GM18507 (cell line): ENCODE results near the gene STBD1.
"Not testable (repeated sequence)": the region's sequence is repeated elsewhere in the genome, so short reads cannot be mapped to it uniquely, and the experiment has no call there.

Source experiments
- DNase-seq: peaks from one replicate; pipeline ENCODE4 v3.0.0; 2011; ENCODE audit warnings: low read depth; ENCODE audit not compliant: insufficient read length; ENCODE audit errors: extremely low spot score
- FAIRE-seq: peaks from 2 replicates; lab custom pipeline; 2011; peaks lifted over from hg19 to GRCh38; lab: Jason Lieb, UNC

STBD1 gene

DNA sequence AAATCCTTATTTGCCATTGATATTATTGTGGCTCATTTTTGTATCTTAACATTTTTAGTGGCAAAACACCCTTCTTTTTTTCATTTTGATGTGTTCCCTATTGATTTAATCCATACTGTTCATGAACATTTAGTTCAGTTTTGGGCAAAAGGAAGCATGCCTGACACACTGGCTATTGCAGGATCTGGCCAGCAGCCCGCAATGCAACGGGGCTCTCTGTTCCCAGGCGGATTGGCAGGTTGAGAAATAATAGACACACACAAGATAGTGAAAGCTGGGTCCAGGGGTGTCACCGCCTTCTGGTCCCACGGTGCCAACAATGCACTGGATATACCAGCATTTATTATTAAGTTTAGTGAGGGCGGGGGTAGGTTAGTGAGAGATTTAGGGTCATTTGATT is 24.9 kb upstream of the STBD1 start:
- not testable (repeated sequence) for DNase-seq, FAIRE-seq

DNA sequence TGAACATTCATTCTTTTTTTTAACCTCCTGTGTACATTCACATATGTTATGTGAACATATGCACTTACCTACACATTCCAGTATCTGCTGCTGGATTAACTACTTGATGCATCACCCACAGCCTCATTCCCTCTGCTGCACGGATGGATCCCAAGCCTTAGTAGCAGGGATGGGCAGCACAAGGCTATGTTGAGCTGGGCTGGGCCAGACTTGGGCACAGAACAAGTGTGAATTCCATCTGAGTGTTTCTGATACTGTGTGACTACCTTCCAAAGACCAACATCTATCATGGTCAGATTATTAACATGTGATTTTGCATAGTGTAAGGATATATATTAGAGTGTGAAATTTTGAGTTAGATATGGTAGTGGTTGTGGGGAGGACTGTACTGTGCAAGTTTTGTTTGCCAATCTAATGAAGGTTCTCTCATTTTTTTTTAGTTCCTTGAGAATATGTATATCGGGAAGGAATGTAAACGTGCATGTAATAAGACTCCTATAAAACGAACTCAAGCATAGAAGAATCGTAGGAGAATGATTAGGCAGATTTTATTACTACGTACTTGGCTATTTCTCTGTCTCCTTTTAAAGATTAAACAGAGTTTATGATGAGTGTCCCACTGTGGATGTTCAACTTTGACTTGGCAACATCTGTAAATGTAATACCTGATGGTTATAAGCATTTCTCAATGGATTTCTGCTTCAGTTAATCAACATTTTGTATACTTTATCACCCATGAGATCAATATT is 23.4 kb upstream of the STBD1 start:
- no peak for DNase-seq
- FAIRE-seq = no peak

DNA sequence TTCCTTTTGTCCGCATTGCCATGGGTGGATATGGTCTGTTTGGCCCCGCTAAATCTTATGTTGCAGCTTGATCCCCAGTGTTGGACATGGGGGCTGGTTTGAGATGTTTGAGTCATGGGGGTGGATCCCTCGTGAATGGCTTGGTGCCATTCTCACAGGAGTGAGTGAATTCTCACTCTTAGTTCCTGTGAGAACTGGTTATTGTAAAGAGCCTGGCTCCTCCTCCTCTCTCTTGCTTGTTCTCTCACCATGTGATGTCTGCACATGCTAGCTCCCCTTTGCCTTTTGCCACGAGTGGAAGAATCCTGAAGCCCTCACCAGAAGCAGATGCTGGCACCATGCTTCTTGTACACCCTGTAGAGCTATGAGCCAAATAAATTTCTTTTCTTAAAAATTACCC is 22.6 kb upstream of the STBD1 start:
- FAIRE-seq = no peak
- DNase-seq = no peak

DNA sequence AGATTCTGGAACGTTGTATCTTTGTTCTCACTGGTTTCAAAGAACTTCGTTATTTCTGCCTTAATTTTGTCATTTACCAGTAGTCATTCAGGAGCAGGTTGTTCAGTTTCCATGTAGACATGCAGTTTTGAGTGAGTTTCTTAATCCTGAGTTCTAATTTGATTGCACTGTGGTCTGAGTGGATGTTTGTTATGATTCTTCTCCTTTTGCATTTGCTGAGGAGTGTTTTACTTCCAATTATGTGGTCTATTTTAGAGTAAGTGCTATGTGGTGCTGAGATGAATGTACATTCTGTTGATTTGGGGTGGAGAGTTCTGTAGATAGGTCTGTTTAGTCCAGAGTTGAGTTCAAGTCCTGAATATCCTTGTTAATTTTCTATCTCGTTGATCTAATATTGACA is 18.7 kb upstream of the STBD1 start:
- FAIRE-seq, DNase-seq: not testable (repeated sequence)

DNA sequence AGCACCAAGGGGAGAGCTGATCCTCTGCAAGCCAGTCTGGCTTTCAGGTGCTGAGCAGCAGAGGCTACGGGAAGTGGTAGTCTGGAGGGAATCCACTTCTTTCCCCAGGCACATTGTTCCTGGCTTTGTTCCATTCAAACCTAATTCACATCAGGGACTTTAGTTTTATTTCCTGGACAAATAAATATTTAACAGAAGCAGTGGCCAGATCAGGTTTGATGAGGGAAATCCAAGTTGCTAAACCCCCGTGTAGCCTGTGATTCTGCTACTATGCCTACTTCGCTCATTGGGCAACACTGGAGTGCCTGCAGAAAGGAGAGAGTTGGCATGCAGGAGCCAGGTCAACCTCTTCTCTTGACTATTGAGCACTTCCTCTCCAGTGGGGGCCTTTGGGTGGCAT is 13.8 kb upstream of the STBD1 start:
- FAIRE-seq = no peak
- DNase-seq = no peak

DNA sequence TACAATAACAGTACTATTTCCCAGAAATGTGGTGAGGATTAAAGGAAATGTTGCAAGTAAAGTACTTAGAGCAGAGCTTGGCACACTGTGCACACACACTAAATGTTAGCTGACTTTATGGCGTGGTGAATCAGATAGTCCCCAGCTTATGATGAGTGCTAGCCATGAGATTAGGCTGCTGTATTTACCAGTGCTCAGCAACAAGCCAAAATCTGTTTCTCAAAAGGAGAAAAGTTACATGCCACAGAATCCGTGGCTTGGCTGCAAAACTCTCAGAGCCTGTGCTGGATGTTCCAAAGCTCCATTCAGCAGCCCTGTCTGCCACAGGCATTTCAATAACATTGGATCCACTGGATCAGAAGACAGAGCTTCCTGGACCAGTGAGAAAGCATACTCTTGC is 12.8 kb upstream of the STBD1 start:
- DNase-seq = no peak
- no peak for FAIRE-seq

DNA sequence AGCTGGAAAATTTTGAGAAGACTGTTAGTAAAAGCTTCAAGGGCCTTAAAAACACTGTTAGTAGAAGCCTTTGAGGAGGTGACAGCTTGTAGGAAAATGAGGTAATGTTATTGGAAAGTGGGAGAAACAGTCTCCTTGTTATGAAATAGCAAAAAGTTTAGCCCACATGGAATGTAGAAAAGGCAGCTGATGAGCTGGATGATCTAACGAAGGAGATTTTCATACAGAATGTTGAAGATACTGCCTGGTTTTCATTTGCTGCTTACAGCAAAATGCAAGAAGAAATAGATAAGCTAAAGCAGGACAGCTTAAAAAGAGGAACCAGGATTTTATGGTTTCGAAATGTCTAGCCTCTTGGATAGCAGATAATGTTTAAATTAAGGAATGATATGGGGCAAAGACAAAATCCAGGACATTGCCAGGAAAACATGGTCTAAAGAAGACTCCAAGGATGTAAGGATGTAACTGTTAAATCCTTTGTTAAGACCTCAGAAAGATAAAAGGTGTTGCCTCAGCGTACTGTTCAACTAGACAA is 10.2 kb upstream of the STBD1 start:
- no peak for DNase-seq
- FAIRE-seq = no peak

DNA sequence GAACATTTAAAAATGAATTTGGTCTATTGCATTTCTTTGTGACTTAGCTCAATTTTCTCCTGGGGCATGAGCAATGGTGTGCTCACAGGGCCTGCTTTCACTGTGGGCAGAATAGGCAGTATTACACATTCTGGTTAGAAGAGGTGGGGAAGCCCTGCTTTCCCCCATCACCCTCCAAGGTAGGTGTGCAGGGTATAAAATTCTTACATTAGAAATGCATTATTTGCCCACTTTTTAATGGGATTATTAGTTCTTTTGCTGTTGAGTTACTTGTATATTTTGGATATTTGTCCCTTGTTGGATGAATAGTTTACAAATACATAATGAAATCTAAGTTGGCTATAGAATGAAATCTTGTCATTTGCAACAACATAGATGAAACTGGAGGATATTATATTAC is 8.3 kb upstream of the STBD1 start:
- DNase-seq = no peak
- no peak for FAIRE-seq

DNA sequence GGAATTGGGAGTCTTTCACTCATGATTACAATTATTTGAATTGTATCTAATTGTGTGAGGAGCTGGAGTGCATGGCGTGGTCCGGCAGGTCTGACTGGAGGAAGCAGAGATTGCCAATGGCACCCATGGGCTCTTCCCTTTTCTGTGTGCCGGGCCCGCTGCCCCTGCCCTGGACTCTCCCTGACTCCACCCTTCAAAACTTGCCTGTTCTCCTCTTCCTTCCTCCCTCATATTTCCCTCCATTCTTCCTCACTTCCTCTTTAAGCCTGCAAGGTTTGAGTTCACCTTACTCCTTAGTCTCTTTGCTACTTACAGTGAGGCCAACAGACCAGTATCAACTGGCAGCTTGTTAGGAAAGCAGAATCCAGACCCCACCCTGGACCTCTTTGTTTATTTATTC is 6.5 kb upstream of the STBD1 start:
- FAIRE-seq (no peak), DNase-seq (no peak)

DNA sequence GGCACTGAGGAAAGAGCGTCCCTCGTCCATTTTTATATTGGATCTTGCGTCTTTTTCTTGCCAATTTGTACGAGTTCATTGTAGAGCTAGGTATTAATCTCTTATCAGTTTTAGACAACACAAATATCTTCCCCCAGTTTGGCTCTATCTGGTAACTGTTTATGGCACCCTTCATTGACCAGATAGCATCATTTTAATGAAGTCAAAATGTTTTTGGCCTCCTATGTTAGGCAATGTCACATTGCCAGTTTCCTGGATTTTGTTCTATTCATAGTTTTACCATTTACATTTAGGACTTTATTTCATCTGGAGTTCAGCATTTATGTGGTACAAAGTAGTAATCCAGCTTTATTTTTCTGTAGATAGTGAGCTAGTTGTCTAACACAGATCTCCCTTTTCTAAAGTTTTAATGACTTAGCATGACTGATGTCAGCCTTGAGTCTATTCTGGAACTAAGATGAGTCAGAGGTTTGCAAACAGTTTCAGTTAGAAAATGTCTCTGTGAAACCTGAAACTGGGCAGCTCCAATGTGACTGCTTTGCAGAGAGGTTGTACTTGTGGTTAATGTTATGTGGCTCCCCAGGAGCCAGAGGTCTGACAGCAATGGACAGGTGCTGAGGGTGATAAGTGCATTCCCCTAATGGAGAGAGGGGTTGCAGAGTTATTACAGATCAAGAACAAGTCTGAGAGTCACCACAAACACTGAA is 5.3 kb upstream of the STBD1 start:
- DNase-seq = peak; percentile 49

DNA sequence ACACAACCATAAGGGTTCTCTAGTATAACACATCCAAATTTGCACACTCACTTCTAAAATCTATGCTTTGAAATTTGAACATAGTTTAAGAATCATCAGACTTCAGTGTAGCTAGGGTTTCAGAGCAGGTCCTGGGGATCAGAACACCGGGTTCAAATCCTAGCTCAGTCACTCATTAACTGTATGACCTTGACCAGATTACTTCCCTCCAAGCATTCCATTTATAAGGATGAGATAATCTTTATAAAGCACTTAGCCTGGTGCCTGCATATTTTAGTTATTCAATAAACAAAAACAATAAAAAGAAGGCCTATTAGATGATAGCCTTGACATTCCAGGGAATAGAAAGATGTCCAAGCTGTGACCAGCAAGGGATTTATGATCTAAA is 4.8 kb upstream of the STBD1 start:
- DNase-seq (no peak), FAIRE-seq (no peak)

More for the DNA sequence above, 5.3 kb upstream of the STBD1 start:
- peak; percentile 92 for FAIRE-seq

DNA sequence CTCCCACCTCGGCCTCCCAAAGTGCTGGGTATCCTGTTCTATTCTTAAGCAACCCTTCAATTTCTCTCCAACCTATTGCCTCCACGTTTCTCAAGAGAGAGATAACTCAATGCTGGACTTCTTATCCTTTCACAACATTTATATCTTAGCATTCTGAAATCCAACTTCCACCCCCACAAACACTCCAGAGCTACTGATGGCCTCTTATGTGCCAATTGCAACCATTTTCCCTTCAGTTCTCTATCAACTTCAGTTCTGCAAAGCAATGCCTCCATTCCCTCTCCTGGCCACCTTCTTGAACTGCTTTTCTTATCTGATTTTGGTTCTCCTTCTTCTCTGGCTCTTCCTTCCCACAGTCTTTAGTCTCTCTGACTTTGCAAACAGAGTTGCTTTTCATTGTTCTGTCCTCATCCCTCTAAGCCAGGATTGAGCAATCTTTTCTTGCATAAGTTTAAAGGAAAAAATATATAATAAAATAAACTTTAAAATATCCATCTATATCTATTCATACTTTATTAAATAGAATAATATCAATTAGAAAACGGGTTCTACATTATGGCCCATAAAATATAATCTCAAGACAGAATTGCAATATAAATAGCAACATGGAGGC is 3.6 kb upstream of the STBD1 start:
- FAIRE-seq (no peak), DNase-seq (no peak)

DNA sequence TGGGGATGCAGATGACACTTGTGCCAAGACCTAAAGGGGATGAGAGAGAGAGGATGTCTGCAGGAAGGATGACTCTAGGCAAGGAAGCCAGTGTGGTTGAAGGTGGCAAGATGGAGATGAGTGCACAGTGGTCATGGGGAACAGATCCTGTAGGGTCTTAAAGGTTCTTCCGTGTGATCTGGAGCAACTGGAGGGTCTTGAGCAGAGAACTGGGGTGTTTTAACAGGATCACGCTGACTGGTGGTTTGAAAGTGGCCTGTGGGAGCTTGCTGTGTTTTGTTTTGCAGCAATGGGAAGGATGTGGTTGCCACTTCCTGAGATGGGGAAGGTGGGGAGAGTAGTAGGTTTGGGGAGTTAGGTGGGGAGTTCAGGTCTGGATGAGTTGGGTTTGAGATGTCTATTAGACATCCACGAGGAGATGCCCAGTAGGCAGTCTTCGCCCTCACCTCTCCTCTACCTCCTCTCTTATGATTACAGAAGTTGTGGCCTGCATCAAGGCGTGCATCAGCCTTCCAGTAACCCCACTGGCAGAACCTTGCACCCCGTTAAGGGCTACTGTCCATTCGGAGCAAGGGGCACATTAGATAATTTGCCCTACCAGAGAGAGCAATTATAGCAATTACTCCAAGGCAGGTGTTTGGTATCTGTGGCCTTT is 1.4 kb upstream of the STBD1 start:
- FAIRE-seq (no peak), DNase-seq (no peak)

DNA sequence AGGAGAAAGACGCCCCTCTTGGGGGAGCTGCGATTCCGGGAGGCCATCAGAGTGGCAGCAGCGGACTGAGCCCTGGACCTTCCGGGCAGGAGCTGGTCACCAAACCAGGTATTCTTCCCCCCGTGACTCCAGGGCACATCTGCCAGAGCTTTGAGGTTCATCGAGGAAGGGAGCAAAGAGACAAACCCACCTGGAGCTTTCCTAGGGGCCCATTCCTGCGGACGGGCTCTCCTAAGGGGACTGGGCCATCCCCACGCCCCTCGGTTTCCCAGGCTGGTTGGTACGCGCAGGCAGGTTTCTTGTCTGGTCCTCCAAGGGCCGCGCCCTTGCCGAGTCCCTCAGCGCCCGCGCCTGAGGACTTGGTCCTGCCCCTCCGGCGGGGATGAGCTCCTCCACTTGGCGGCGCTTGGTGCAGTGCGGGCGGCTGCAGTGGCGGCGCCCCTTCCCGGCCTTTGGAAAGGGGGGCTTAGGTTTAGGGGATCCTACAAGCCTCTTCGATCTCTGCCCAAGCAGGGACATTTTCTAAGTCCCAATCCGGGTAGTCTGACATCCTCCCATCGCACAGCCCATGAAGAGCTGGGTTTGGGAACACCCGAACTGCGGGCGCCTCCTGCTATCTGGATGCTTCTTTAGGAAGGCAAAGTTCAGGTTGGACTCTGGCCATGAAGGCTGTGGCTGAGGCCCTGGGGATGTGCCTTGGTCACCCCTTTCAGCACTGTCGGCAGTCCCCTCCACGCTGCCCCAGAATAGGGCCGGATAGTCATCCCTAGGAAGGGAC is 538 bp downstream of the STBD1 start:
- no peak for DNase-seq
- FAIRE-seq = no peak

DNA sequence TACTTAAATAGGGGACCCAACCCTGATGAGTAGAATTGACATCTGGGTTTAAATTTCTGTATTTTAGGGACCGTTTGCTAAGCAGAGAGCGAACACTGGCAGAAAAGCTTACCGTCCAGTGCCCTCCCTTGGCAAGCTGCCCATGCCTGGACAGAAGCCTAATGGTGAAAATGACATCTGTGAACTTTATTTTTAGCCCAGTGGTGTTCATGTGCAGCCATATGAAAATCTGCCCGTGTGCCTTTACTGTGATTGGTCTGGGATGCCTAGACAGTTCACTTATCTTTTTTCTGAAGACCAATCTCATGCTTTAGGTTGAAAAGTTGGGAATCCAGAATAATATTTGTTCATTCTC is 1.1 kb downstream of the STBD1 start:
- no peak for DNase-seq
- FAIRE-seq = no peak

DNA sequence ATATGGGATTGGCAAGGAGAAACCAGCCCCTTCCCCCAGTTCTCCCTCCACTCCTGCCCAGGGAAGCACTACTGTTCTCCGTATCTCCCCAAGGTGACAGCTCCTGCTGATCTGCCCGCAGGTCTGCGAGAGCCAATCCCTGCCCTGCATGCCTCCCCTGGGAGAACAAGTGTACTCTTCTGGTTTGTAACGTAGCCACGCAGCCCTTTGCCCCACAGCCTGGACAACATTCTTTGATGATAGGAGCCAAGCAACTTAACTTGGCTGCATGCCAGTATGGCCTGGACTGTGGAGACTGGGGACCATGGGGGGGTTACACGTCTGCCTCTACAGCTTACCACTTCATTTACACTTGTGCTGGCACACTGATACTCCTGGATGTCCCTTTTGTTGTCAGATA is 2.0 kb downstream of the STBD1 start:
- FAIRE-seq = no peak
- DNase-seq = no peak

DNA sequence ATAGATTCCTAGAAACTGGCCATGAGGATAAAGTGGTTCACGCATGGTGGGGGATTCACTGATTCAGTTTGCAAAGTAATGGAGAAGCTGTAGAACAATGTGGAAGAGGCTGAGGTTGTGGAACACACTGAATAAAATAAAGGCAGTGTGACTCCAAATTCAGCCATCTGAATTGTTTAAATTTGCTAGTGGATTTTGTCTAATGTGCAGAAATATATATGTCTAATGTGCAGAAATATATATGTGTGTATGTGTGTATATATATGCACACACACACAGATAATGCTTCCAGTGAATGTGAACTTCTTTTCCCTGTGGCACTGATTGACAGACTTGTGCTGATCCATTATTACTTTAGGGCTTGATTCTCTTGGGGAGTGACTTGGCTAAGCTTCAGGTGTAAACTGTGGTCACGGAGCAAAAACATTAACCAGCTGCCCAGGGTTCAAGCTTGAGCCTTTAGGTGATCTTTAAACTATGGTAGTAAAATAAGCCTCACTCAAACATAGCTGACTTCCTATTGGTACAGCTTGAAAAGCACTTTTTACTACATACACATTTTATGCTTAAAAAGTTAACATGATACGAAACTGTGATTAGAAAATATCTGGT is 3.5 kb downstream of the STBD1 start:
- no peak for FAIRE-seq
- DNase-seq = no peak

DNA sequence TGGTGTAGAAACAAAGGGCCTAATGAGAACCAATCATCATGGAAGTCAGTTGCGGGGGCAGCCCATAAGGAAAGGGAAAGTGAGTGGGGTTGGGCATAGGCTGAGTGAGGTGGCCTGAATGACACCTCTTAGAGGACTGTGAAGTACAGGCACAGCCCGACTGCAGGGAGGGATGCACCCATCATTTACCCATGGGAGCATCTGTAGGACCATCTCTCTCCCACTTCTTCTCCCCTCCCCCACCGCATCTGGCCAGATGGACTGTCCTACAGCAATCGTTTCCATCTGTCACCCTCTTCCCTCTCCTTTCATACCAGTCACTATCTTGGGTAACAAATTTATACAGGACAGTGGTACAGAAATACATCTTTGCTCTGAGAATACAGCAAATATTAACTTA is 4.2 kb downstream of the STBD1 start:
- FAIRE-seq (no peak), DNase-seq (no peak)

DNA sequence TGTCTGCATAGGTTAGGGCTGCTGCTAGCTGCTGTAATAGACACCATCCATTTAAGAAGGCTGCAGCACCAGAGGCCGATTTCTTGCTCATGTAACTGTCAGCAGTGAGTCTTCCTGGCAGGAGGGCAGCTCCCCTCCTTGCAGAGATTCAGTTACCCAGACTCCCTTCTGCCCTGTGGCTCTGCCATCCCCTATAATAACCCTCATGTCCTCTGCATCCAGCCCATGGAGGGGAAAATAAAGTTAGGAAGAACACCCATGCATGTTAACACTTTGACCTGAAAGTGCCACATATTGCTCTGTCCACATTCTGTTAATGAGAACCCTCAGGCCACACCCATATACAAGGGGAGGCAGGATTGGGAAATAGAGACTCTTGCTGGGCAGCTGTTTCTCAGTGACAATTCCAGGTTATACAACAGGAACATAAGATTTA is 5.4 kb downstream of the STBD1 start:
- FAIRE-seq = no peak
- DNase-seq = no peak
